HFF-Myc (cell line): ENCODE data around the gene LMTK2.

ENCODE experiments used
- DNase-seq: peaks from one replicate; pipeline ENCODE4 v3.0.0-alpha.2; 2011; ENCODE audit warnings: low read depth; ENCODE audit errors: extremely low read depth
- H3K4me3 ChIP-seq: replicated peaks from 2 replicates; pipeline ENCODE4 v1.5.1; 2011; ENCODE audit warnings: low read depth, mild to moderate bottlenecking, control low read depth, low read length
- CTCF ChIP-seq: IDR thresholded peaks from 2 replicates; pipeline ENCODE4 v1.5.1; 2012; ENCODE audit warnings: mild to moderate bottlenecking, low read depth, low read length, control low read depth; ENCODE audit errors: missing control alignments

The LMTK2 gene

GRCh38 chr7:98249106-98249505 lies 142.4 kb downstream of the LMTK2 start:
- no peak for DNase-seq
- no peak overlapping the region for H3K4me3 ChIP-seq
- TF ChIP-seq CTCF, result no peak

GRCh38 chr7:98250789-98251188 lies 144.1 kb downstream of the LMTK2 start:
- no peak overlapping the region; the same call in 1 of the 2 replicates for H3K4me3 ChIP-seq
- no peak for TF ChIP-seq CTCF
- DNase-seq, result no peak

DNA sequence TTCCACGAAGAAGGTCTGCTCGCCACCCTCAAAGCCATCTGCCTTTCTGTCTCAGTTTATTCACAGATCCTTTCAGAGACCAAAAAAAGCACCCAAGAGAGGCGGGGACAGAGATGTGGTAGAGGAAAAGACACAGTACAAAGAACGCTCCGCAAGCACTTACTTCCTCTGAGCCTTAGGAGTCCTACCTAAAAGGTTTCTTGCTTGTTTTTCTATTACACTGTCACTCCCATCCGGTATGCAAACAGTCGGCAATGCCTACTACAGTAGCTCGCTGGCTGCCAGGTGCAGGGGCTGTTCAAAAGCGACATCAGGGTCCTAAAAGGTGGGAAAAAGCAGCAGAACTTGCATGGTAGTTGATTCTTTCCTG lies 144.6 kb downstream of the LMTK2 start:
- no peak for DNase-seq
- H3K4me3 ChIP-seq, result peak overlapping the region; percentile 86
- no peak for TF ChIP-seq CTCF

GRCh38 chr7:98251601-98252424 lies 145.2 kb downstream of the LMTK2 start, which contains the start of gene TECPR1:
Gene TECPR1, minus strand, starts transcription at chr7:98252232. Its CDS starts 6,086 bp downstream, at chr7:98246146.
- TF ChIP-seq CTCF, result no peak
- DNase-seq, result peak; percentile 50
- peak within 1 kb of the TSS; percentile 86 for H3K4me3 ChIP-seq

GRCh38 chr7:98252425-98253054 lies 145.9 kb downstream of the LMTK2 start:
- no peak for DNase-seq
- no peak for TF ChIP-seq CTCF
- H3K4me3 ChIP-seq, result peak overlapping the region; percentile 86

GRCh38 chr7:98254516-98254915 lies 147.9 kb downstream of the LMTK2 start:
- no peak overlapping the region for H3K4me3 ChIP-seq
- no peak for TF ChIP-seq CTCF
- DNase-seq, result no peak
